Measurements from ENCODE around the gene TMEM145. TPM values are rescaled to one million over a fixed set of nuclear protein-coding genes. Genes with fewer than 3 reads are reported as not detected.

The TMEM145 gene
- total RNA-seq, 1 experiment from 2014 or later = 1.2 TPM

- DNase-seq (ENCODE audit: low read depth) = peak; percentile 88
These were observed 35.2 kb upstream of the TMEM145 start for GRCh38 chr19:42277821-42278451.

GRCh38 chr19:42278452-42279154, 34.5 kb upstream of the TMEM145 start:
- no peak for DNase-seq (ENCODE audit: low read depth)

GRCh38 chr19:42279155-42279901, 33.8 kb upstream of the TMEM145 start:
- DNase-seq (ENCODE audit: low read depth) = peak; percentile 26

- peak; percentile 92 for DNase-seq (ENCODE audit: low read depth)
These were observed 33.0 kb upstream of the TMEM145 start for GRCh38 chr19:42279902-42280814.

GRCh38 chr19:42280815-42281145, 32.3 kb upstream of the TMEM145 start:
- peak; percentile 67 for DNase-seq (ENCODE audit: low read depth)

GRCh38 chr19:42281146-42281826, 31.8 kb upstream of the TMEM145 start:
- peak; percentile 64 for DNase-seq (ENCODE audit: low read depth)

GRCh38 chr19:42281827-42282762, 31.0 kb upstream of the TMEM145 start:
- DNase-seq (ENCODE audit: low read depth) = peak; percentile 64

- DNase-seq (ENCODE audit: low read depth) = no peak
These were observed 30.3 kb upstream of the TMEM145 start for GRCh38 chr19:42282819-42283187.

- peak; percentile 93 for DNase-seq (ENCODE audit: low read depth)
These were observed 29.7 kb upstream of the TMEM145 start for GRCh38 chr19:42283188-42284065.

- peak; percentile 82 for DNase-seq (ENCODE audit: low read depth)
These were observed 29.0 kb upstream of the TMEM145 start for GRCh38 chr19:42284066-42284501.

GRCh38 chr19:42284591-42285341, 28.3 kb upstream of the TMEM145 start:
- DNase-seq (ENCODE audit: low read depth) = no peak

- no peak for DNase-seq (ENCODE audit: low read depth)
These were observed 27.6 kb upstream of the TMEM145 start for GRCh38 chr19:42285541-42285941.

GRCh38 chr19:42285988-42286348, 27.1 kb upstream of the TMEM145 start:
- no peak for DNase-seq (ENCODE audit: low read depth)

GRCh38 chr19:42286349-42287016, 26.6 kb upstream of the TMEM145 start:
- no peak for DNase-seq (ENCODE audit: low read depth)

- DNase-seq (ENCODE audit: low read depth) = no peak
These were observed 25.9 kb upstream of the TMEM145 start for GRCh38 chr19:42287017-42287826.

GRCh38 chr19:42287827-42288107, 25.3 kb upstream of the TMEM145 start:
- no peak for DNase-seq (ENCODE audit: low read depth)

- DNase-seq (ENCODE audit: low read depth) = no peak
These were observed 24.7 kb upstream of the TMEM145 start for GRCh38 chr19:42288387-42288786.
